Measurements from ENCODE around the gene UTP14C. TPM values are rescaled to one million over a fixed set of nuclear protein-coding genes. Genes with fewer than 3 reads are reported as not detected.
"Not testable (repeated sequence)": the region's sequence is repeated elsewhere in the genome, so short reads cannot be mapped to it uniquely, and the experiment has no call there.

UTP14C gene
- total RNA-seq, 1 donor from 2014 or later, result 19.1 TPM

DNA sequence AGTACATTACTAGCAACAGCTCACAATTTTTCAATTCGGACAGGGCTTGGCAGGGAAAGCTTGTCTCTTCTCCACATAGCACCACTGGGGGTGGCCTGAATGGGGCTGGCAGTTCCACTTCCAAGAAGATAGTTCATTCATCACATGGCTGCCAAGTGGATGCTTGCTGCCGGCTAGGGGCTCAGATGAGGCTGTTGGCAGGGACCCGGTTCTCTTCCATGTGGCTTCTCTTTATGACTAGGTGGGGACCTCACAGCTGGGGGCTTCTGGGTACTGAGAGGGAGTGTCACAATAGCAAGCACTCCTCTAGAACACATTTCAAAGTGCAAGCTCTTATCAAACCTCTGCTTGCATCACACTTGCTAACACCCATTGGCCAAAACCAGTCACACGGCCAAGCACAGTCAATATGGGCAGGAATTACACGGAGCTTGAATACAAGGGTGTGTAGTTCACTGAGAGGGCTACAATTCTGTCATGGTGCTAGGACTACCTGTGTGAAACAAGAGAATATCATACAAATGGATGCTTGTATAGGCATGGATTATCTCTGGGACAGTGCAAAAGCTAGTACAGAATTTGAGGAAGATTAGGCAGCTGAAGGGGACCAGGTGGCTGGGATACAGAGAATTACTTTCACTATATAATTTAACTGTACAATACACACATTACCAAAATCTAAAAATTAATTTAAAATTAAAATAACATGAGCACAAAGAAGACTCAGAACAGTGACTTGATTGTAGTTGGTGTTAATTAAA, 45.5 kb upstream of the UTP14C start:
- H3K36me3 Mint-ChIP-seq (ENCODE audit: unreplicated experiment), result peaks cover 5% of the 10 kb centered on the region
- H3K4me1 Mint-ChIP-seq (ENCODE audit: low read depth, unreplicated experiment), result no peaks in the 10 kb centered on the region
- no peak overlapping the region for H3K4me3 Mint-ChIP-seq (ENCODE audit: unreplicated experiment)
- no peaks in the 10 kb centered on the region for H3K27me3 Mint-ChIP-seq (ENCODE audit: unreplicated experiment)
- H3K9me3 Mint-ChIP-seq (ENCODE audit: unreplicated experiment), result no peaks in the 10 kb centered on the region
- no peak for DNase-seq
- TF ChIP-seq, protein P1, sequence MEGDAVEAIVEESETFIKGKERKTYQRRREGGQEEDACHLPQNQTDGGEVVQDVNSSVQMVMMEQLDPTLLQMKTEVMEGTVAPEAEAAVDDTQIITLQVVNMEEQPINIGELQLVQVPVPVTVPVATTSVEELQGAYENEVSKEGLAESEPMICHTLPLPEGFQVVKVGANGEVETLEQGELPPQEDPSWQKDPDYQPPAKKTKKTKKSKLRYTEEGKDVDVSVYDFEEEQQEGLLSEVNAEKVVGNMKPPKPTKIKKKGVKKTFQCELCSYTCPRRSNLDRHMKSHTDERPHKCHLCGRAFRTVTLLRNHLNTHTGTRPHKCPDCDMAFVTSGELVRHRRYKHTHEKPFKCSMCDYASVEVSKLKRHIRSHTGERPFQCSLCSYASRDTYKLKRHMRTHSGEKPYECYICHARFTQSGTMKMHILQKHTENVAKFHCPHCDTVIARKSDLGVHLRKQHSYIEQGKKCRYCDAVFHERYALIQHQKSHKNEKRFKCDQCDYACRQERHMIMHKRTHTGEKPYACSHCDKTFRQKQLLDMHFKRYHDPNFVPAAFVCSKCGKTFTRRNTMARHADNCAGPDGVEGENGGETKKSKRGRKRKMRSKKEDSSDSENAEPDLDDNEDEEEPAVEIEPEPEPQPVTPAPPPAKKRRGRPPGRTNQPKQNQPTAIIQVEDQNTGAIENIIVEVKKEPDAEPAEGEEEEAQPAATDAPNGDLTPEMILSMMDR (IDR thresholded peaks at IDR 0.05; ENCODE audit: partially characterized antibody, unreplicated experiment), result no peak
- no peak overlapping the region for H3K27ac Mint-ChIP-seq (ENCODE audit: unreplicated experiment)

DNA sequence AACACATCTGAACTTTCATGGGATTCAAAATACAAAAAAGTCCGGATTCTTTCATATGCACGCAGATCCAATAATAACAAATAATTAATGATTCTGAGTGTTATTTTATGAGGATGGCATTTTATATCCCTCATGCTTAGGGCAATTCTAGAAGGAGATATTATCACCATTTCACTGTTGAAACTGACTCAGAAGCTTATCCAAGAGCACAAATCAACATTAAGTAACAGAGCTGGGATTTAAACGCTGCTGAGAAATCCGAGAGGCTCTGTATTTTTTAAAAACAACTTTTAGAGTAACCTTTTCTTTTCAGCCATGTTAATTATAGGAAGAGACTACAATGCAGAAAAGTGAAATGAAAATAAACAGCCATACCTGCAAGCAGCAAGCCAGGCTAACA, 43.6 kb upstream of the UTP14C start:
- peaks cover 2% of the 10 kb centered on the region for H3K9me3 Mint-ChIP-seq (ENCODE audit: unreplicated experiment)
- DNase-seq, result no peak
- no peak overlapping the region for H3K27ac Mint-ChIP-seq (ENCODE audit: unreplicated experiment)
- peaks cover 11% of the 10 kb centered on the region for H3K36me3 Mint-ChIP-seq (ENCODE audit: unreplicated experiment)
- H3K4me1 Mint-ChIP-seq (ENCODE audit: low read depth, unreplicated experiment), result no peaks in the 10 kb centered on the region
- H3K4me3 Mint-ChIP-seq (ENCODE audit: unreplicated experiment), result no peak overlapping the region
- peaks cover 2% of the 10 kb centered on the region for H3K27me3 Mint-ChIP-seq (ENCODE audit: unreplicated experiment)
- TF ChIP-seq, protein P1 (IDR thresholded peaks at IDR 0.05; ENCODE audit: partially characterized antibody, unreplicated experiment), result no peak

DNA sequence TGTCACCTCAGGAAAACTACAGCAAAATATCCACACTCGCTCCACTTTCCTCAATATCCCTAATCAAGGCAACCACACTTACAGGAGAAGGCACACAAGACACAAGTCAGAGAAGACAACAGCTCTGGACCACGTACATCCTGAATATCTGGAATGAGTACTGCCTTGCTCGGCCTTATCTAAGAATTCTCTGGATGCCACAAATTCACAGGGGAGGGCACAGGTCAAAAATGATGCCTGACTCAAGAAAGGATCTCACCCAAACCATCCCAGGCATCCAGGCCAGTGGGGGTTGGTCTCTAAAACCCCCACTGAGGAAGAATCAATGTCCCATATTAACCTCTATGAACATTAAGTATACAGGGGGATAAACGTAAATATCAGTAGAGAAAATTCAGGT, 43.1 kb upstream of the UTP14C start:
- Mint-ChIP-seq H3K27ac (ENCODE audit: unreplicated experiment) (no peak overlapping the region), H3K36me3 (ENCODE audit: unreplicated experiment) (peaks cover 11% of the 10 kb centered on the region), H3K9me3 (ENCODE audit: unreplicated experiment) (peaks cover 2% of the 10 kb centered on the region), H3K4me3 (ENCODE audit: unreplicated experiment) (no peak overlapping the region), H3K27me3 (ENCODE audit: unreplicated experiment) (peaks cover 2% of the 10 kb centered on the region), H3K4me1 (ENCODE audit: low read depth, unreplicated experiment) (no peaks in the 10 kb centered on the region)
- no peak for DNase-seq
- TF ChIP-seq, protein P1 (IDR thresholded peaks at IDR 0.05; ENCODE audit: partially characterized antibody, unreplicated experiment), result no peak

DNA sequence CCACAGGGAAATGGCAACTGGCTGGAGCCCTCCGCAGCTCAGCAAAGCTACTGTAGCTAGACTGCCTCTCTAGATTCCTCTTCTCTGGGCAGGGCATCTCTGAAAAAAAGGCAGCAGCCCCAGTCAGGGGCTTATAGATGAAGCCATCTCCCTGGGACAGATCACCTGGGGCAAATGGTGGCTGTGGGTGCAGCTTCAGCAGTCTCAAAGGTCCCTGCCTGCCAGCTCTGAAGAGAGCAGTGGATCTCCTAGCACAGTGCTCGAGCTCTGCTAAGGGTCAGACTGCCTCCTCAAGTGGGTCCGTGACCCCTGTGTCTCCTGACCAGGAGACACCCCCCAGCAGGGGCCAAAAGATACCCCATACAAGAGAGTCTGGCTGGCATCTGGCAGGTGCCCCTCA, 41.2 kb upstream of the UTP14C start:
- not testable (repeated sequence) for DNase-seq; H3K4me3 Mint-ChIP-seq (ENCODE audit: unreplicated experiment); H3K27ac Mint-ChIP-seq (ENCODE audit: unreplicated experiment); H3K27me3 Mint-ChIP-seq (ENCODE audit: unreplicated experiment); H3K4me1 Mint-ChIP-seq (ENCODE audit: low read depth, unreplicated experiment)
- H3K9me3 Mint-ChIP-seq (ENCODE audit: unreplicated experiment), result peaks cover 12% of the 10 kb centered on the region
- H3K36me3 Mint-ChIP-seq (ENCODE audit: unreplicated experiment), result peaks cover 16% of the 10 kb centered on the region

DNA sequence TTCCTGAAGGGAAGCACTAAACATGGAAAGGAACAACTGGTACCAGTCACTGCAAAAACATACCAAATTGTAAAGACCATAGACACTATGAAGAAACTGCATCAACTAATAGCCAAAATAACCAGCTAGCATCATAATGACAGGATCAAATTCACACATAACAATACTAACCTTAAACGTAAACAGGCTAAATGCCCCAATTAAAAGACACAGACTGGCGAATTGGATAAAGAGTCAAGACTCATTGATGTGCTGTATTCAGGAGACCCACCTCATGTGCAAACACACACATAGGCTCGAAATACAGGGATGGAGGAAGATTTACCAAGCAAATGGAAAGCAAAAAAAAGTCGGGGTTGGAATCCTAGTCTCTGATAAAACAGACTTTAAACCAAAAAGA, 39.6 kb upstream of the UTP14C start:
- peaks cover 16% of the 10 kb centered on the region for H3K36me3 Mint-ChIP-seq (ENCODE audit: unreplicated experiment)
- not testable (repeated sequence) for H3K27ac Mint-ChIP-seq (ENCODE audit: unreplicated experiment); H3K4me1 Mint-ChIP-seq (ENCODE audit: low read depth, unreplicated experiment); H3K27me3 Mint-ChIP-seq (ENCODE audit: unreplicated experiment); H3K4me3 Mint-ChIP-seq (ENCODE audit: unreplicated experiment); DNase-seq
- H3K9me3 Mint-ChIP-seq (ENCODE audit: unreplicated experiment), result peaks cover 12% of the 10 kb centered on the region

DNA sequence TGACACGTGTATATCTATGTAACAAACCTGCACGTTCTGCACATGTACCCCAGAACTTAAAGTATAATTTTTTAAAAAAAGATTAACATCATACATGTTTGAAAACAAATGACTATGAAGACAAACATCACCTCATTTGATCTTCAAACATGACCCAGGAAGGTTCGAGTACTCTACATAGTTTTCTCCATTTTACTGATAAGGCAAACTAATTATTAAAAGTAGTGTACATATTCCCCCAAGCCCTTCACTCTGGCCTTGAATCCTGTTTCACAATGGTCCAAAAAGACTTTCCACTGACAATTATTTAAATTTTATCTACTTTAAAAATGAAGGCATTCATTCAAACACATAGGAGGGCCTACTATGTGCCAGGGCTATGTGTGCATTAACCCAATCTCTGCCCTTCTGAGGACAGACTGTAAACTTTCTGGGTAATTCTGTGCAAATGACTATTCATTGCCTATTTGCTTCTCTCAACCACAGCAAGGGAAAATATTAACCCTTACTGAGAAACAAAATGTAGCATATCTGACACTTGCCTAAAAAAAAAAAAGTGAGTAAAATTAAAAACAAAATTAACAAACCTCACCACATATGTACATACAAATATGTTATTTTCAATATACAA, 35.4 kb upstream of the UTP14C start:
- H3K36me3 Mint-ChIP-seq (ENCODE audit: unreplicated experiment), result peaks cover 10% of the 10 kb centered on the region
- TF ChIP-seq, protein P1 (IDR thresholded peaks at IDR 0.05; ENCODE audit: partially characterized antibody, unreplicated experiment), result no peak

More for the DNA sequence above, 35.4 kb upstream of the UTP14C start:
- peaks cover 3% of the 10 kb centered on the region for H3K27me3 Mint-ChIP-seq (ENCODE audit: unreplicated experiment)
- DNase-seq, result no peak
- no peaks in the 10 kb centered on the region for H3K4me1 Mint-ChIP-seq (ENCODE audit: low read depth, unreplicated experiment)
- no peak overlapping the region for H3K27ac Mint-ChIP-seq (ENCODE audit: unreplicated experiment)
- H3K4me3 Mint-ChIP-seq (ENCODE audit: unreplicated experiment), result no peak overlapping the region
- H3K9me3 Mint-ChIP-seq (ENCODE audit: unreplicated experiment), result peaks cover 11% of the 10 kb centered on the region

Measured in glutamatergic neuron (in vitro differentiated cells).